Heart right ventricle (tissue), 16 donors: ENCODE results near the gene CENPS. TPM values are rescaled to one million over a fixed set of nuclear protein-coding genes. Genes with fewer than 3 reads are reported as not detected.
A peak's percentile ranks its signal among the peaks of the same experiment; 100 is the strongest.

Experiments
- ATAC-seq, 8 donors: fragments of 200-7000 bp; cut with Tn5 transposase; one replicate each; pipeline ENCODE4 v1.9.1; 2020; ENCODE audit warnings: mild to moderate bottlenecking in 8 of 8, moderate library complexity in 8 of 8, moderate number of reproducible peaks in 1 of 8
- DNase-seq, 2 donors: peaks; one replicate each; pipeline ENCODE4 v3.0.0-alpha.2; 2020
- H3K27ac ChIP-seq, 10 donors: fragments of 200-600 bp; sonication (generic) in 2 of 10; one replicate each; pipeline versions ENCODE4 v1.5.0 to v1.8.0; 2020 to 2022; ENCODE audit warnings: mild to moderate bottlenecking in 3 of 10
- H3K27me3 ChIP-seq, 7 donors: fragments of 200-600 bp; one replicate each; pipeline ENCODE4 v1.8.0; 2021 to 2022; ENCODE audit warnings: mild to moderate bottlenecking in 2 of 7
- H3K36me3 ChIP-seq, 9 donors: fragments of 200-600 bp; sonication (generic) in 1 of 9; one replicate each; pipeline versions ENCODE4 v1.5.0 to v1.8.0; 2020 to 2022; ENCODE audit warnings: mild to moderate bottlenecking in 2 of 9
- H3K4me1 ChIP-seq, 9 donors: fragments of 200-600 bp; sonication (generic) in 1 of 9; one replicate each; pipeline versions ENCODE4 v1.5.0 to v1.8.0; 2020 to 2022; ENCODE audit warnings: mild to moderate bottlenecking in 4 of 9
- H3K4me3 ChIP-seq, 10 donors: fragments of 200-600 bp; sonication (generic) in 2 of 10; one replicate each; pipeline versions ENCODE4 v1.5.0 to v1.8.0; 2020 to 2022; ENCODE audit warnings: mild to moderate bottlenecking in 7 of 10, moderate library complexity in 2 of 10
- H3K9me3 ChIP-seq, 11 donors: fragments of 200-600 bp in 10 of 11; sonication (generic) in 2 of 11; one replicate each; pipeline versions ENCODE4 v1.5.0 to v1.8.0; 2013 to 2022; ENCODE audit warnings: mild to moderate bottlenecking in 2 of 11, control low read depth in 1 of 11, moderate library complexity in 1 of 11
- CTCF ChIP-seq, 9 donors: fragments of 200-600 bp; sonication (generic) in 2 of 9; IDR thresholded peaks; one replicate each; pipeline versions ENCODE4 v1.5.0 to v1.8.0; 2021 to 2022; ENCODE audit warnings: antibody characterized with exemption in 9 of 9, mild to moderate bottlenecking in 5 of 9, moderate library complexity in 1 of 9
- WGBS, 2 donors: extraction: QIAGEN DNeasy Blood & Tissue Kit; methylation state at CpG; one replicate each; pipeline ENCODE4 v1.1.7; 2013; ENCODE audit warnings: inconsistent platforms in 1 of 2; 5-methylcytosine and 5-hydroxymethylcytosine counted together
- intact Hi-C, 10 donors: fragments of 100-400 bp; cut with DNase I; formaldehyde crosslinking; loops; one replicate each; pipeline versions ENCODE4 v1.11.1 to v1.14.2; 2022
- polyA plus RNA-seq, 2 donors: library from polyadenylated mRNA; stranded (reverse); fragments of 200-250 nt; gene quantifications; one replicate each; pipeline ENCODE4 v1.2.3, GENCODE V29; 2013
- total RNA-seq, 10 donors: library from RNA; stranded (reverse); fragmentation: NEBNext Ultra II Directional in 3 of 10; extraction: Animal tissue kit (Norgen Biotek cat#: 25700) in 3 of 10; gene quantifications; one replicate each; pipeline versions ENCODE4 v1.2.1 to v1.2.4, GENCODE V29; 2021 to 2023
- donor health status: Arrhythmogenic right ventricular cardiomyopathy.
- donor health status: ischemic (EF 13 %, LVEDD 7.1; RV severe dilation, severe dysfunction).
- donor health status: healthy with polysubstance abuse.
- donor health status: DM: no; HTN: yes; CAD: no.
- donor health status: DM: no; HTN: no; CAD: no.
- donor health status: ischemic (EF 25% LVEDD 6.9; RV normal size, moderate dysfunction).
- donor health status: ischemic (EF 25% LVEDD 5.7; RV mildly dilated, moderate dysfunction).
- donor health status: healthy.
- donor health status: DM: yes; HTN: yes; CAD: no.
- donor health status: Ischemic cardiomyopathy.
- donor health status: ischemic (EF 35%, LVEDD 5.7; RV mildly dilated, moderate dysfunction).
- donor health status: nonischemic (EF 11% LVEDD 7.7; RV severe dilation, severe dysfunction).
- donor health status: DM: yes; HTN: yes; CAD: no.
- donor health status: PGD.
- donor health status: ischemic (EF 29% LVEDD 5.4; RV normal size, mild dysfunction).
- donor health status: nonischemic (EF 23%, LVEDD 6.1; RV moderate dilation, normal function).

Gene CENPS
- total and polyA plus RNA-seq, 12 donors = 4.9 to 10.7 (median 9.3) TPM

GRCh38 chr1:10433790-10434189 lies 3.6 kb downstream of the CENPS start:
- intact Hi-C loops = loop anchor here in 6 of 10 donors (5.0 to 10.0 kb wide), 5 partner anchors 39 to 806 kb away; partner anchors contain the start of genes DFFA (in 1 of the 6) and PEX14 (in 1 of the 6)
- no peak for DNase-seq
- no peak overlapping the region for H3K4me3 ChIP-seq
- WGBS, 2 donors = 88 to 90% methylated on average over 11 of the region's 11 CpGs
- no peak overlapping the region for H3K27ac ChIP-seq
- no peak for ATAC-seq
- H3K4me1 ChIP-seq = peaks cover 0 to 24% (median 13%) of the 10 kb centered on the region in 9 donors
- H3K36me3 ChIP-seq = peaks cover 0 to 6% (median 0%) of the 10 kb centered on the region in 9 donors
- no peaks in the 10 kb centered on the region for H3K9me3 ChIP-seq
- no peak for TF ChIP-seq CTCF (IDR thresholded peaks at IDR 0.05)
- H3K27me3 ChIP-seq = no peaks in the 10 kb centered on the region

- Histone ChIP-seq H3K27ac (no peak overlapping the region), H3K27me3 (no peaks in the 10 kb centered on the region), H3K36me3 (peaks cover 0 to 6% (median 0%) of the 10 kb centered on the region in 9 donors), H3K9me3 (no peaks in the 10 kb centered on the region), H3K4me3 (no peak overlapping the region), H3K4me1 (peaks cover 0 to 28% (median 12%) of the 10 kb centered on the region in 9 donors)
- WGBS, 2 donors = 94 to 96% methylated on average over 5 of the region's 5 CpGs
- ATAC-seq = no peak
- DNase-seq = no peak
- no peak for TF ChIP-seq CTCF (IDR thresholded peaks at IDR 0.05)
- intact Hi-C loops = loop anchor here in 6 of 10 donors (5.0 to 10.0 kb wide), 5 partner anchors 38 to 807 kb away; partner anchors contain the start of genes DFFA (in 1 of the 6) and PEX14 (in 1 of the 6)
Observed at GRCh38 chr1:10434590-10434989, 4.4 kb downstream of the CENPS start.

DNA sequence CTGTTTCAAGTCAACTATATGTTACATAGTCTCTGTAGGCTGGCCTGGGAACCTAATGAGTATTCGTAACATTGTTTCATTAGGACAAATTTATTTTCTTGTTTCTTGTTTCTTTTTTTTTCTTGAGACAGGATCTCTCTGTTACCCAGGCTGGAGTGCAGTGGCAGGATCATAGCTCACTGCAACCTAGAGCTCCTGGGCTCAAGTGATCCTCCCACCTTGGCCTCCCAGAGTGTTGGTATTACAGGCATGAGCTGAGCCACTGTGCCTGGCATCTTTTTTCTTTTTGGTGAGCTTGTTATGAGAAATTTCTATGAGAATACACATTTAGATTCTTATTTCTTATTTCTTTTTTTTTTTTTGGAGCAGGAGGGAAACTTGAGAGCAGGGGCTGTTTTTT lies 6.8 kb downstream of the CENPS start:
- no peak overlapping the region for H3K4me3 ChIP-seq
- H3K36me3 ChIP-seq = peaks cover 0 to 19% (median 0%) of the 10 kb centered on the region in 9 donors
- no peak overlapping the region for H3K27ac ChIP-seq
- intact Hi-C loops = loop anchor here in 2 of 10 donors (10.0 kb wide), 1 partner anchor 58 kb away; no protein-coding TSS in a partner anchor
- no peaks in the 10 kb centered on the region for H3K27me3 ChIP-seq
- ATAC-seq (no peak), DNase-seq (no peak)
- TF ChIP-seq CTCF (IDR thresholded peaks at IDR 0.05) = no peak
- no peaks in the 10 kb centered on the region for H3K9me3 ChIP-seq
- 92 to 98% methylated on average over 1 of the region's 1 CpG for WGBS, 2 donors
- H3K4me1 ChIP-seq = peaks cover 0 to 11% (median 0%) of the 10 kb centered on the region in 9 donors

GRCh38 chr1:10438677-10439163 lies 8.5 kb downstream of the CENPS start:
- peaks cover 0 to 25% (median 0%) of the 10 kb centered on the region in 9 donors for H3K36me3 ChIP-seq
- no peak for TF ChIP-seq CTCF (IDR thresholded peaks at IDR 0.05)
- H3K27ac ChIP-seq = no peak overlapping the region
- H3K9me3 ChIP-seq = no peaks in the 10 kb centered on the region
- no peak for DNase-seq
- ATAC-seq = peak in 3 of 8 donors; percentile 69 to 87 (median 74)
- intact Hi-C loops = loop anchor here in 2 of 10 donors (10.0 kb wide), 1 partner anchor 56 kb away; no protein-coding TSS in a partner anchor
- H3K4me3 ChIP-seq = no peak overlapping the region
- no peaks in the 10 kb centered on the region for H3K27me3 ChIP-seq
- H3K4me1 ChIP-seq = peaks cover 0 to 10% (median 0%) of the 10 kb centered on the region in 9 donors
- 56 to 64% methylated on average over 7 of the region's 7 CpGs for WGBS, 2 donors
